IMR-90 (cell line): ENCODE measurements around the gene MATK. TPM values are rescaled to one million over a fixed set of nuclear protein-coding genes. Genes with fewer than 3 reads are reported as not detected.

Source experiments
- ATAC-seq: fragments of 200-7000 bp; cut with Tn5 transposase; 2 replicates; pipeline ENCODE4 v1.9.1; 2020; ENCODE audit warnings: low read depth, mild to moderate bottlenecking, moderate library complexity
- BruUV-seq: library from RNA; stranded (reverse); fragments of 400-500 nt; replicated peaks from 2 replicates; lab custom pipeline; 2021; lab: Mats Ljungman, UMichigan
- CTCF ChIA-PET: fragments of 300-600 bp; formaldehyde crosslinking; extraction: SDS; loops from one replicate; lab custom pipeline; 2021; ENCODE audit warnings: antibody characterized with exemption; lab: Yijun Ruan, JAX
- POLR2A ChIA-PET: fragments of 300-600 bp; sonication (Branson Sonifier 250); formaldehyde crosslinking; loops from one replicate; lab custom pipeline; 2022; ENCODE audit warnings: antibody characterized with exemption; ENCODE audit not compliant: unreplicated experiment; lab: Charles Lee
- DNase-seq: peaks from one replicate; pipeline ENCODE4 v3.0.0; 2013
- H2AFZ ChIP-seq: replicated peaks from 2 replicates; pipeline ENCODE3; 2013; ENCODE audit warnings: low read length, mild to moderate bottlenecking; ENCODE audit not compliant: poor library complexity
- H2AK5ac ChIP-seq: 2 replicates; pipeline ENCODE4 v1.6.1; 2013; ENCODE audit warnings: low read depth, low read length, inconsistent platforms
- H2AK9ac ChIP-seq: replicated peaks from 2 replicates; pipeline ENCODE3; 2013; ENCODE audit warnings: mild to moderate bottlenecking, low read depth, low read length, moderate library complexity; ENCODE audit not compliant: poor library complexity
- H2BK120ac ChIP-seq: 2 replicates; pipeline ENCODE4 v1.6.1; 2013; ENCODE audit warnings: low read depth, low read length, inconsistent platforms
- H2BK15ac ChIP-seq: 3 replicates; pipeline ENCODE4 v1.6.1; 2013; ENCODE audit warnings: low read depth, low read length, inconsistent platforms
- H2BK20ac ChIP-seq: 2 replicates; pipeline ENCODE4 v1.6.1; 2013; ENCODE audit warnings: low read depth, mild to moderate bottlenecking, inconsistent platforms, low read length, moderate library complexity
- H2BK5ac ChIP-seq: 2 replicates; pipeline ENCODE4 v1.6.1; 2013; ENCODE audit warnings: mild to moderate bottlenecking, low read depth, low read length, inconsistent platforms; ENCODE audit not compliant: poor library complexity, severe bottlenecking
- H3K14ac ChIP-seq: replicated peaks from 2 replicates; pipeline ENCODE4 v1.6.1; 2013; ENCODE audit warnings: low read depth, low read length, inconsistent platforms
- H3K18ac ChIP-seq: 2 replicates; pipeline ENCODE4 v1.6.1; 2013; ENCODE audit warnings: low read depth, low read length, control low read depth
- H3K23ac ChIP-seq: 2 replicates; pipeline ENCODE4 v1.6.1; 2013; ENCODE audit warnings: low read depth, low read length, inconsistent platforms
- H3K27ac ChIP-seq: 2 replicates; pipeline ENCODE4 v1.5.1; 2013; ENCODE audit warnings: mild to moderate bottlenecking, control low read depth, low read length; ENCODE audit not compliant: insufficient read depth
- H3K27me3 ChIP-seq: 2 replicates; pipeline ENCODE4 v1.6.1; 2013; ENCODE audit warnings: low read length; ENCODE audit not compliant: control insufficient read depth, insufficient read depth
- H3K36me3 ChIP-seq: 2 replicates; pipeline ENCODE4 v1.6.1; 2013; ENCODE audit warnings: low read length, mixed read lengths; ENCODE audit not compliant: control insufficient read depth, insufficient read depth
- H3K4ac ChIP-seq: 2 replicates; pipeline ENCODE4 v1.6.1; 2013; ENCODE audit warnings: low read depth, low read length, inconsistent platforms
- H3K4me1 ChIP-seq: 2 replicates; pipeline ENCODE4 v1.6.1; 2013; ENCODE audit warnings: low read length, mixed read lengths; ENCODE audit not compliant: control insufficient read depth, insufficient read depth
- H3K4me2 ChIP-seq: 2 replicates; pipeline ENCODE4 v1.6.1; 2013; ENCODE audit warnings: low read depth, mild to moderate bottlenecking, control low read depth, low read length, moderate library complexity
- H3K4me3 ChIP-seq: 2 replicates; pipeline ENCODE4 v1.5.1; 2013; ENCODE audit warnings: low read depth, mild to moderate bottlenecking, control low read depth, low read length, moderate library complexity; ENCODE audit not compliant: insufficient read depth
- H3K56ac ChIP-seq: 2 replicates; pipeline ENCODE4 v1.6.1; 2013; ENCODE audit warnings: low read length, inconsistent platforms; ENCODE audit not compliant: insufficient read depth; ENCODE audit errors: extremely low read depth
- H3K79me1 ChIP-seq, 2 experiments: 2 replicates each; pipeline ENCODE4 v1.6.1; 2013; ENCODE audit warnings: low read length in 2 of 2, inconsistent platforms in 1 of 2, low read depth in 1 of 2
- H3K9ac ChIP-seq: 2 replicates; pipeline ENCODE4 v1.6.1; 2013; ENCODE audit warnings: low read depth, low read length, control low read depth
- H3K9me1 ChIP-seq: 2 replicates; pipeline ENCODE4 v1.6.1; 2013; ENCODE audit warnings: low read length, inconsistent platforms; ENCODE audit not compliant: insufficient read depth
- H3K9me3 ChIP-seq: 2 replicates; pipeline ENCODE4 v1.6.1; 2013; ENCODE audit warnings: low read length; ENCODE audit not compliant: control insufficient read depth, insufficient read depth
- H4K20me1 ChIP-seq: 2 replicates; pipeline ENCODE4 v1.6.1; 2013; ENCODE audit warnings: low read length, inconsistent platforms; ENCODE audit not compliant: insufficient read depth
- H4K5ac ChIP-seq: 2 replicates; pipeline ENCODE4 v1.6.1; 2013; ENCODE audit warnings: mild to moderate bottlenecking, low read depth, low read length, control low read depth
- H4K8ac ChIP-seq, 2 experiments: 2 replicates each; pipeline ENCODE4 v1.6.1; 2013; ENCODE audit warnings: low read depth in 2 of 2, low read length in 2 of 2, control low read depth in 1 of 2, inconsistent platforms in 1 of 2
- H4K91ac ChIP-seq: 2 replicates; pipeline ENCODE4 v1.6.1; 2013; ENCODE audit warnings: low read depth, low read length, inconsistent platforms; ENCODE audit not compliant: insufficient read depth
- BHLHE40 ChIP-seq: fragments of 150-350 bp; IDR thresholded peaks from 2 replicates; pipeline ENCODE4 v1.6.1; 2016; ENCODE audit warnings: mild to moderate bottlenecking, low read depth, low read length
- CEBPB ChIP-seq: IDR thresholded peaks from 2 replicates; pipeline ENCODE4 v1.6.1; 2012; ENCODE audit warnings: low read depth, low read length, improper control_type of control experiment
- CHD1 ChIP-seq: IDR thresholded peaks from 2 replicates; pipeline ENCODE4 v1.6.1; 2012; ENCODE audit warnings: low read depth, low read length, improper control_type of control experiment
- FOS ChIP-seq: fragments of 150-350 bp; IDR thresholded peaks from 2 replicates; pipeline ENCODE4 v1.6.1; 2016; ENCODE audit warnings: low read depth, low read length
- MAFK ChIP-seq: IDR thresholded peaks from 2 replicates; pipeline ENCODE4 v1.6.1; 2012; ENCODE audit warnings: low read depth, low read length, improper control_type of control experiment
- MAZ ChIP-seq: IDR thresholded peaks from 2 replicates; pipeline ENCODE4 v1.6.1; 2012; ENCODE audit warnings: low read depth, mild to moderate bottlenecking, low read length, improper control_type of control experiment, moderate library complexity, borderline replicate concordance
- MXI1 ChIP-seq: IDR thresholded peaks from 2 replicates; pipeline ENCODE4 v1.6.1; 2012; ENCODE audit warnings: low read depth, mild to moderate bottlenecking, low read length, moderate library complexity, borderline replicate concordance
- NFE2L2 ChIP-seq: fragments of 150-350 bp; IDR thresholded peaks from 2 replicates; pipeline ENCODE4 v1.6.1; 2016; ENCODE audit warnings: low read depth, mild to moderate bottlenecking, low read length
- POLR2A ChIP-seq: IDR thresholded peaks from 2 replicates; pipeline ENCODE4 v1.6.1; 2012; ENCODE audit warnings: mild to moderate bottlenecking, low read depth, low read length
- RAD21 ChIP-seq: IDR thresholded peaks from 2 replicates; pipeline ENCODE4 v1.6.1; 2012; ENCODE audit warnings: low read length, improper control_type of control experiment
- RCOR1 ChIP-seq: IDR thresholded peaks from 2 replicates; pipeline ENCODE4 v1.6.1; 2012; ENCODE audit warnings: mild to moderate bottlenecking, low read length, improper control_type of control experiment; ENCODE audit not compliant: insufficient replicate concordance
- RFX5 ChIP-seq: IDR thresholded peaks from 2 replicates; pipeline ENCODE4 v1.8.0; 2012; ENCODE audit warnings: low read depth, mild to moderate bottlenecking, low read length, moderate library complexity
- SMC3 ChIP-seq: fragments of 150-350 bp; IDR thresholded peaks from 2 replicates; pipeline ENCODE4 v1.6.1; 2016; ENCODE audit warnings: low read depth, mild to moderate bottlenecking, antibody characterized with exemption, low read length, moderate library complexity
- USF2 ChIP-seq: fragments of 150-350 bp; IDR thresholded peaks from 2 replicates; pipeline ENCODE4 v1.6.1; 2017; ENCODE audit warnings: mild to moderate bottlenecking, antibody characterized with exemption, low read length, low read depth
- WGBS, 2 experiments: methylation state at CpG; one replicate each; pipeline versions ENCODE4 v1.1.5 to v1.1.7; 2013; ENCODE audit warnings: missing lambda C conversion rate in 2 of 2; ENCODE audit not compliant: insufficient read length in 1 of 2; ENCODE audit errors: extremely low coverage in 2 of 2; 5-methylcytosine and 5-hydroxymethylcytosine counted together
- dilution Hi-C: fragments of 300-500 bp; cut with HindIII; formaldehyde crosslinking; loops from one replicate; pipeline ENCODE4 v1.14.3; 2018; ENCODE audit warnings: low sequenced_read_pairs; ENCODE audit not compliant: unreplicated experiment
- in situ Hi-C: fragments of 300-500 bp; cut with MboI; formaldehyde crosslinking; loops from 3 replicates; pipeline ENCODE4 v1.14.3; 2019; ENCODE audit warnings: low sequenced_read_pairs, inconsistent platforms, mixed read lengths
- intact Hi-C: fragments of 100-400 bp; cut with micrococcal nuclease; formaldehyde crosslinking; loops from 2 replicates; pipeline ENCODE4 v1.10.0; 2022
- polyA plus RNA-seq, 3 experiments: library from polyadenylated mRNA; depleted of rRNA; stranded (reverse); fragments of >200 nt; gene quantifications; 2 replicates each; pipeline ENCODE4 v1.2.3, GENCODE V29; 2012; ENCODE audit warnings: low replicate concordance in 1 of 3
- total RNA-seq: library from RNA; depleted of rRNA; stranded (reverse); fragments of >200 nt; gene quantifications from 2 replicates; pipeline ENCODE4 v1.2.3, GENCODE V29; 2012
- TF ChIP-seq, protein P1 (sequence below): conservative IDR thresholded peaks from 2 replicates; pipeline ENCODE4 v1.5.1; 2012; ENCODE audit warnings: mild to moderate bottlenecking, low read depth, low read length, improper control_type of control experiment
- TF ChIP-seq, protein P2 (sequence below): fragments of 150-350 bp; IDR thresholded peaks from 2 replicates; pipeline ENCODE4 v1.6.1; 2016; ENCODE audit warnings: low read depth, mild to moderate bottlenecking, low read length, moderate library complexity, borderline replicate concordance

MATK gene
- total and polyA plus RNA-seq, 2 of the 4 experiments (the other 2 are of a cell fraction): not detected

DNA sequence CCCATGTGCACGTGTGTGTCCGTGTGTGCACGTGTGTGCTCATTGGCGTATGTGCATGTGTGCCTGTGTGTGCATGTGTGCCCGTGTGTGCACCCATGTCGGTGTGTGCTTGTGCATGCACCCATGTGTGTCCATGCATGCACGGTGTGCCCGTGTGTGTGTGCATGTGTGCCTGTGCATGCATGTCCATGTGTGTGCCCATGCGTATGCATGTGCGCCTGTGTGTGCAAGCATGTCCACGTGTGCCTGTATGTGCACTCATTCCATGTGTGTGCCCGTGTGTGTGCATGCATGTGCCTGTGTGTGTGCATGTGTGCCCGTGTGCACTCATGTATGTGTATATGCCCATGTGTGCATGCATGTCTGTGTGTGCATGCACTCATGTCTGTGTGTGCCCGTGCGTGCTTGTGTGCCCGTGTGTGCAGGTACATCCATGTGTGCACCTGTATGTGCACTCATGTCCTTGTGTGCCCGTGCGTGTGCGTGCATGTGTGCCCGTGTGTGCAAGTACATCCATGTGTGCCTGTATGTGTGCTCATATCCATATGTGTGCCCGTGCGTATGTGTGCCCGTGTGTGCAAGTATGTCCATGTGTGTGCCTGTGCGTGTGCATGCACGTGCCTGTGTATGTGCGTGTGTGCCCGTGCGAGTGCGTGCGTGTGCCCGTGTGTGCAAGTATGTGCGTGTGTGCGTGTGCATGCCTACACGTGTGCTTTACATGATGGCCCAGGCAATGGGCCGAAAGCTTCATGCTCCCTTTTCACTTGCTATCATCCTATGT, 21.6 kb upstream of the MATK start:
- no peak overlapping the region for H2BK5ac ChIP-seq
- no peak for TF ChIP-seq MXI1
- TF ChIP-seq FOS: no peak
- no peak for TF ChIP-seq SMC3
- no peak for TF ChIP-seq RCOR1
- no peak for TF ChIP-seq RAD21
- no peak for TF ChIP-seq MAZ
- TF ChIP-seq NFE2L2: no peak
- TF ChIP-seq RFX5: no peak
- no peak for TF ChIP-seq CHD1
- no peak for TF ChIP-seq USF2
- no peak for TF ChIP-seq POLR2A
- TF ChIP-seq MAFK: no peak
- TF ChIP-seq, protein P1, sequence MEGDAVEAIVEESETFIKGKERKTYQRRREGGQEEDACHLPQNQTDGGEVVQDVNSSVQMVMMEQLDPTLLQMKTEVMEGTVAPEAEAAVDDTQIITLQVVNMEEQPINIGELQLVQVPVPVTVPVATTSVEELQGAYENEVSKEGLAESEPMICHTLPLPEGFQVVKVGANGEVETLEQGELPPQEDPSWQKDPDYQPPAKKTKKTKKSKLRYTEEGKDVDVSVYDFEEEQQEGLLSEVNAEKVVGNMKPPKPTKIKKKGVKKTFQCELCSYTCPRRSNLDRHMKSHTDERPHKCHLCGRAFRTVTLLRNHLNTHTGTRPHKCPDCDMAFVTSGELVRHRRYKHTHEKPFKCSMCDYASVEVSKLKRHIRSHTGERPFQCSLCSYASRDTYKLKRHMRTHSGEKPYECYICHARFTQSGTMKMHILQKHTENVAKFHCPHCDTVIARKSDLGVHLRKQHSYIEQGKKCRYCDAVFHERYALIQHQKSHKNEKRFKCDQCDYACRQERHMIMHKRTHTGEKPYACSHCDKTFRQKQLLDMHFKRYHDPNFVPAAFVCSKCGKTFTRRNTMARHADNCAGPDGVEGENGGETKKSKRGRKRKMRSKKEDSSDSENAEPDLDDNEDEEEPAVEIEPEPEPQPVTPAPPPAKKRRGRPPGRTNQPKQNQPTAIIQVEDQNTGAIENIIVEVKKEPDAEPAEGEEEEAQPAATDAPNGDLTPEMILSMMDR: no peak
- TF ChIP-seq, protein P2, sequence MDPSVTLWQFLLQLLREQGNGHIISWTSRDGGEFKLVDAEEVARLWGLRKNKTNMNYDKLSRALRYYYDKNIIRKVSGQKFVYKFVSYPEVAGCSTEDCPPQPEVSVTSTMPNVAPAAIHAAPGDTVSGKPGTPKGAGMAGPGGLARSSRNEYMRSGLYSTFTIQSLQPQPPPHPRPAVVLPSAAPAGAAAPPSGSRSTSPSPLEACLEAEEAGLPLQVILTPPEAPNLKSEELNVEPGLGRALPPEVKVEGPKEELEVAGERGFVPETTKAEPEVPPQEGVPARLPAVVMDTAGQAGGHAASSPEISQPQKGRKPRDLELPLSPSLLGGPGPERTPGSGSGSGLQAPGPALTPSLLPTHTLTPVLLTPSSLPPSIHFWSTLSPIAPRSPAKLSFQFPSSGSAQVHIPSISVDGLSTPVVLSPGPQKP: no peak
- no peak for TF ChIP-seq CEBPB
- no peak for TF ChIP-seq BHLHE40
- DNase-seq (no peak), ATAC-seq (no peak)
- H3K4me1 ChIP-seq: no peaks in the 10 kb centered on the region
- ChIA-PET CTCF (no interaction called here), POLR2A (no interaction called here)
- no peak overlapping the region for H3K27ac ChIP-seq
- H4K91ac ChIP-seq: no peak overlapping the region
- H3K9me3 ChIP-seq: no peaks in the 10 kb centered on the region
- H2AK5ac ChIP-seq: no peak overlapping the region
- H3K4me2 ChIP-seq: no peak overlapping the region
- no peak overlapping the region for H3K56ac ChIP-seq
- H4K5ac ChIP-seq: no peak overlapping the region
- no peak overlapping the region for H2AK9ac ChIP-seq
- no peaks in the 10 kb centered on the region for H4K20me1 ChIP-seq
- dilution Hi-C loops: no loop called here
- no peak overlapping the region for H2BK15ac ChIP-seq
- H2BK120ac ChIP-seq: no peak overlapping the region
- no peak overlapping the region for H3K4ac ChIP-seq
- in situ Hi-C loops: no loop called here
- H3K14ac ChIP-seq: no peak overlapping the region
- no TSS peak for BruUV-seq
- WGBS, 2 experiments: 86% methylated on average over 30 of the region's 35 CpGs; no CpG with 5 or more reads in 1 of the 2 experiments
- H3K18ac ChIP-seq: no peak overlapping the region
- peaks cover 11% of the 10 kb centered on the region; the same call in 1 of the 2 replicates for H3K27me3 ChIP-seq
- no peaks in the 10 kb centered on the region for H3K36me3 ChIP-seq
- H3K23ac ChIP-seq: no peak overlapping the region
- H2BK20ac ChIP-seq: no peak overlapping the region
- no peak overlapping the region for H3K4me3 ChIP-seq
- H3K79me1 ChIP-seq: no peaks in the 10 kb centered on the region
- H3K9ac ChIP-seq: no peak overlapping the region
- H3K9me1 ChIP-seq: peaks cover 5% of the 10 kb centered on the region
- intact Hi-C loops: no loop called here
- no peak overlapping the region for H2AFZ ChIP-seq
- H4K8ac ChIP-seq: no peak overlapping the region
